HG02885 (cell line): ENCODE data around the gene BANF1.

Source experiments
- ATAC-seq: cut with Tn5 transposase; IDR thresholded peaks from one replicate; pipeline ENCODE4 v1.9.1; 2021; ENCODE audit warnings: mild to moderate bottlenecking; ENCODE audit not compliant: unreplicated experiment, poor library complexity

BANF1 gene

GRCh38 chr11:66032957-66033735 lies 30.8 kb downstream of the BANF1 start:
- ATAC-seq: no peak

GRCh38 chr11:66035653-66036333 lies 33.5 kb downstream of the BANF1 start:
- no peak for ATAC-seq

- no peak for ATAC-seq
Measured at GRCh38 chr11:66036334-66036710, 34.0 kb downstream of the BANF1 start.

GRCh38 chr11:66037327-66037726 lies 35.0 kb downstream of the BANF1 start:
- ATAC-seq: no peak

GRCh38 chr11:66039765-66040164 lies 37.5 kb downstream of the BANF1 start:
- ATAC-seq: no peak

GRCh38 chr11:66042227-66042995 lies 40.1 kb downstream of the BANF1 start:
- no peak for ATAC-seq

GRCh38 chr11:66042996-66043906 lies 40.9 kb downstream of the BANF1 start:
- no peak for ATAC-seq

GRCh38 chr11:66044757-66045156 lies 42.5 kb downstream of the BANF1 start:
- no peak for ATAC-seq

- no peak for ATAC-seq
Measured at GRCh38 chr11:66045177-66045639, 42.9 kb downstream of the BANF1 start.

GRCh38 chr11:66046901-66047300 lies 44.6 kb downstream of the BANF1 start:
- ATAC-seq: no peak

GRCh38 chr11:66047541-66048365 lies 45.5 kb downstream of the BANF1 start:
- ATAC-seq: no peak

- ATAC-seq: no peak
Measured at GRCh38 chr11:66048547-66049323, 46.4 kb downstream of the BANF1 start, which contains the start of gene GAL3ST3. Gene GAL3ST3 (minus strand): TSS chr11:66049161. CDS start chr11:66045415, 3,746 bp downstream.

- no peak for ATAC-seq
Measured at GRCh38 chr11:66050581-66051231, 48.4 kb downstream of the BANF1 start.

GRCh38 chr11:66051371-66051765 lies 49.1 kb downstream of the BANF1 start:
- ATAC-seq: no peak

- ATAC-seq: peak; percentile 96
Measured at GRCh38 chr11:66051766-66052663, 49.7 kb downstream of the BANF1 start, which contains the start of gene SF3B2. Gene SF3B2 (plus strand): TSS chr11:66052364. CDS start chr11:66052385, 21 bp downstream.

- no peak for ATAC-seq
Measured at GRCh38 chr11:66052664-66052982, 50.3 kb downstream of the BANF1 start.
